Ectodermal cell (in vitro differentiated cells): ENCODE measurements around the gene RABGAP1.

Experiments
- H3K27ac ChIP-seq: 2 replicates; pipeline ENCODE4 v1.7.0; 2013; ENCODE audit warnings: mild to moderate bottlenecking, low read depth, low read length; ENCODE audit not compliant: insufficient read depth, poor library complexity, severe bottlenecking
- H3K27me3 ChIP-seq: 2 replicates; pipeline ENCODE4 v1.7.0; 2013; ENCODE audit warnings: mild to moderate bottlenecking, low read length; ENCODE audit not compliant: insufficient read depth, control insufficient read depth, poor library complexity, severe bottlenecking
- H3K36me3 ChIP-seq: one replicate; pipeline ENCODE4 v1.7.0; 2013; ENCODE audit warnings: low read length; ENCODE audit not compliant: control insufficient read depth, insufficient read depth
- H3K4me1 ChIP-seq: one replicate; pipeline ENCODE4 v1.7.0; 2013; ENCODE audit warnings: low read length; ENCODE audit not compliant: control insufficient read depth, insufficient read depth
- H3K4me3 ChIP-seq: 2 replicates; pipeline ENCODE4 v1.7.0; 2013; ENCODE audit warnings: low read depth, low read length, control low read depth; ENCODE audit not compliant: insufficient read depth
- H3K9me3 ChIP-seq: 2 replicates; pipeline ENCODE4 v1.7.0; 2013; ENCODE audit warnings: mild to moderate bottlenecking, low read length, moderate library complexity; ENCODE audit not compliant: control insufficient read depth
- WGBS, 2 experiments: methylation state at CpG; one replicate each; pipeline ENCODE4 v1.1.7; 2013; ENCODE audit warnings: missing lambda C conversion rate in 2 of 2; 5-methylcytosine and 5-hydroxymethylcytosine counted together

RABGAP1 gene

GRCh38 chr9:122975196-122975595, 34.4 kb downstream of the RABGAP1 start:
- Histone ChIP-seq H3K36me3 (peaks cover 14% of the 10 kb centered on the region), H3K4me3 (no peak overlapping the region), H3K9me3 (no peaks in the 10 kb centered on the region), H3K4me1 (no peaks in the 10 kb centered on the region), H3K27ac (no peak overlapping the region), H3K27me3 (no peaks in the 10 kb centered on the region)
- WGBS, 2 experiments, result 94% methylated on average over 2 of the region's 2 CpGs

GRCh38 chr9:122978601-122979000, 37.8 kb downstream of the RABGAP1 start:
- Histone ChIP-seq H3K27me3 (no peaks in the 10 kb centered on the region), H3K4me3 (no peak overlapping the region), H3K4me1 (no peaks in the 10 kb centered on the region), H3K9me3 (no peaks in the 10 kb centered on the region), H3K36me3 (peaks cover 4% of the 10 kb centered on the region), H3K27ac (no peak overlapping the region)
- 50% methylated on average over 2 of the region's 2 CpGs; no CpG with 5 or more reads in 1 of the 2 experiments for WGBS, 2 experiments

- no peak overlapping the region for H3K27ac ChIP-seq
- 88 to 91% methylated on average over 5 of the region's 5 CpGs for WGBS, 2 experiments
- H3K4me1 ChIP-seq, result no peaks in the 10 kb centered on the region
- peaks cover 9% of the 10 kb centered on the region for H3K36me3 ChIP-seq
- H3K4me3 ChIP-seq, result no peak overlapping the region
- no peaks in the 10 kb centered on the region for H3K9me3 ChIP-seq
- H3K27me3 ChIP-seq, result no peaks in the 10 kb centered on the region
These were observed 45.2 kb downstream of the RABGAP1 start for GRCh38 chr9:122986010-122986409.

GRCh38 chr9:122988141-122988540, 47.3 kb downstream of the RABGAP1 start:
- H3K4me3 ChIP-seq, result no peak overlapping the region
- no peaks in the 10 kb centered on the region for H3K4me1 ChIP-seq
- 71 to 100% methylated on average over 2 of the region's 2 CpGs for WGBS, 2 experiments
- H3K36me3 ChIP-seq, result peaks cover 9% of the 10 kb centered on the region
- no peak overlapping the region for H3K27ac ChIP-seq
- H3K9me3 ChIP-seq, result no peaks in the 10 kb centered on the region
- no peaks in the 10 kb centered on the region for H3K27me3 ChIP-seq

GRCh38 chr9:122988920-122989621, 48.3 kb downstream of the RABGAP1 start:
- Histone ChIP-seq H3K4me3 (no peak overlapping the region), H3K4me1 (no peaks in the 10 kb centered on the region), H3K27me3 (no peaks in the 10 kb centered on the region), H3K9me3 (no peaks in the 10 kb centered on the region), H3K36me3 (peaks cover 9% of the 10 kb centered on the region), H3K27ac (no peak overlapping the region)
- 95 to 98% methylated on average over 3 to 6 of the region's 8 CpGs for WGBS, 2 experiments

- H3K36me3 ChIP-seq, result peaks cover 4% of the 10 kb centered on the region
- 92 to 95% methylated on average over 4 of the region's 4 CpGs for WGBS, 2 experiments
These were observed 50.6 kb downstream of the RABGAP1 start for GRCh38 chr9:122991370-122991830.

GRCh38 chr9:122996586-122996985, 55.8 kb downstream of the RABGAP1 start:
- Histone ChIP-seq H3K36me3 (peaks cover 16% of the 10 kb centered on the region), H3K4me3 (no peak overlapping the region), H3K27me3 (no peaks in the 10 kb centered on the region), H3K4me1 (no peaks in the 10 kb centered on the region), H3K9me3 (no peaks in the 10 kb centered on the region), H3K27ac (no peak overlapping the region)
- no CpG with 5 or more reads among the region's 1 CpG for WGBS, 2 experiments

More at GRCh38 chr9:122991370-122991830, 50.6 kb downstream of the RABGAP1 start:
- Histone ChIP-seq H3K4me3 (no peak overlapping the region), H3K27ac (no peak overlapping the region), H3K27me3 (no peaks in the 10 kb centered on the region), H3K9me3 (no peaks in the 10 kb centered on the region), H3K4me1 (no peaks in the 10 kb centered on the region)

- H3K36me3 ChIP-seq, result peaks cover 16% of the 10 kb centered on the region
- no peak overlapping the region for H3K4me3 ChIP-seq
- H3K4me1 ChIP-seq, result no peaks in the 10 kb centered on the region
- H3K27me3 ChIP-seq, result no peaks in the 10 kb centered on the region
- no peak overlapping the region for H3K27ac ChIP-seq
- WGBS, 2 experiments, result 95 to 100% methylated on average over 4 of the region's 5 CpGs
- no peaks in the 10 kb centered on the region for H3K9me3 ChIP-seq
These were observed 57.6 kb downstream of the RABGAP1 start for GRCh38 chr9:122998448-122998847.

GRCh38 chr9:123000371-123001068, 59.7 kb downstream of the RABGAP1 start:
- Histone ChIP-seq H3K27ac (no peak overlapping the region), H3K4me1 (no peaks in the 10 kb centered on the region), H3K27me3 (no peaks in the 10 kb centered on the region), H3K4me3 (no peak overlapping the region), H3K9me3 (no peaks in the 10 kb centered on the region), H3K36me3 (peaks cover 21% of the 10 kb centered on the region)
- WGBS, 2 experiments, result 91 to 98% methylated on average over 1 of the region's 1 CpG

GRCh38 chr9:123002754-123003153, 61.9 kb downstream of the RABGAP1 start:
- H3K4me1 ChIP-seq, result no peaks in the 10 kb centered on the region

More at GRCh38 chr9:123002754-123003153, 61.9 kb downstream of the RABGAP1 start:
- Histone ChIP-seq H3K4me3 (no peak overlapping the region), H3K27me3 (no peaks in the 10 kb centered on the region), H3K36me3 (peaks cover 19% of the 10 kb centered on the region), H3K9me3 (no peaks in the 10 kb centered on the region), H3K27ac (no peak overlapping the region)
- 80 to 87% methylated on average over 5 of the region's 5 CpGs for WGBS, 2 experiments
